Inferior parietal cortex (tissue), 1 donor: ENCODE results near the gene FAM72A.
"Not testable (repeated sequence)": the region's sequence is repeated elsewhere in the genome, so short reads cannot be mapped to it uniquely, and the experiment has no call there.

ENCODE experiments used
- DNase-seq: peaks from one replicate; pipeline ENCODE4 v3.0.0-alpha.2; 2016; ENCODE audit errors: extremely low spot score

The FAM72A gene

GRCh38 chr1:206202789-206203363 is at the start of gene FAM72A:
FAM72A (minus strand) TSS chr1:206202839; CDS start chr1:206202025, 814 bp downstream.
- peak; percentile 99 for DNase-seq

GRCh38 chr1:206250953-206251681 is 48.5 kb upstream of the FAM72A start:
- not testable (repeated sequence) for DNase-seq

- not testable (repeated sequence) for DNase-seq
These were observed 43.7 kb upstream of the FAM72A start for GRCh38 chr1:206246129-206246886.

- DNase-seq: not testable (repeated sequence)
These were observed 42.8 kb upstream of the FAM72A start for GRCh38 chr1:206245479-206245878.

- not testable (repeated sequence) for DNase-seq
These were observed 40.7 kb upstream of the FAM72A start for GRCh38 chr1:206243335-206243734.

GRCh38 chr1:206240288-206240687 is 37.6 kb upstream of the FAM72A start:
- DNase-seq: not testable (repeated sequence)

- not testable (repeated sequence) for DNase-seq
These were observed 32.6 kb upstream of the FAM72A start for GRCh38 chr1:206235190-206235589.

GRCh38 chr1:206234189-206234916 is 31.7 kb upstream of the FAM72A start:
- DNase-seq: not testable (repeated sequence)

GRCh38 chr1:206232970-206233645 is 30.5 kb upstream of the FAM72A start:
- DNase-seq: not testable (repeated sequence)

GRCh38 chr1:206231989-206232388 is 29.4 kb upstream of the FAM72A start:
- not testable (repeated sequence) for DNase-seq

GRCh38 chr1:206229286-206229685 is 26.6 kb upstream of the FAM72A start:
- not testable (repeated sequence) for DNase-seq

GRCh38 chr1:206226886-206227285 is 24.2 kb upstream of the FAM72A start:
- not testable (repeated sequence) for DNase-seq

- DNase-seq: not testable (repeated sequence)
These were observed 22.7 kb upstream of the FAM72A start for GRCh38 chr1:206225386-206225785.

GRCh38 chr1:206224190-206224776 is 21.6 kb upstream of the FAM72A start:
- DNase-seq: not testable (repeated sequence)

- not testable (repeated sequence) for DNase-seq
These were observed 18.9 kb upstream of the FAM72A start for GRCh38 chr1:206221585-206221984.

GRCh38 chr1:206220332-206221000 is 17.8 kb upstream of the FAM72A start:
- peak; percentile 0 for DNase-seq

- not testable (repeated sequence) for DNase-seq
These were observed 17.1 kb upstream of the FAM72A start for GRCh38 chr1:206219514-206220331.

- not testable (repeated sequence) for DNase-seq
These were observed 16.1 kb upstream of the FAM72A start for GRCh38 chr1:206218765-206219164.

- not testable (repeated sequence) for DNase-seq
These were observed 15.6 kb upstream of the FAM72A start for GRCh38 chr1:206218285-206218684.
